HG03354 (cell line): ENCODE measurements around the gene SPRING1.

ENCODE experiments used
- ATAC-seq: cut with Tn5 transposase; IDR thresholded peaks from one replicate; pipeline ENCODE4 v1.9.1; 2021; ENCODE audit warnings: mild to moderate bottlenecking; ENCODE audit not compliant: unreplicated experiment, poor library complexity, severe bottlenecking

Gene SPRING1

DNA sequence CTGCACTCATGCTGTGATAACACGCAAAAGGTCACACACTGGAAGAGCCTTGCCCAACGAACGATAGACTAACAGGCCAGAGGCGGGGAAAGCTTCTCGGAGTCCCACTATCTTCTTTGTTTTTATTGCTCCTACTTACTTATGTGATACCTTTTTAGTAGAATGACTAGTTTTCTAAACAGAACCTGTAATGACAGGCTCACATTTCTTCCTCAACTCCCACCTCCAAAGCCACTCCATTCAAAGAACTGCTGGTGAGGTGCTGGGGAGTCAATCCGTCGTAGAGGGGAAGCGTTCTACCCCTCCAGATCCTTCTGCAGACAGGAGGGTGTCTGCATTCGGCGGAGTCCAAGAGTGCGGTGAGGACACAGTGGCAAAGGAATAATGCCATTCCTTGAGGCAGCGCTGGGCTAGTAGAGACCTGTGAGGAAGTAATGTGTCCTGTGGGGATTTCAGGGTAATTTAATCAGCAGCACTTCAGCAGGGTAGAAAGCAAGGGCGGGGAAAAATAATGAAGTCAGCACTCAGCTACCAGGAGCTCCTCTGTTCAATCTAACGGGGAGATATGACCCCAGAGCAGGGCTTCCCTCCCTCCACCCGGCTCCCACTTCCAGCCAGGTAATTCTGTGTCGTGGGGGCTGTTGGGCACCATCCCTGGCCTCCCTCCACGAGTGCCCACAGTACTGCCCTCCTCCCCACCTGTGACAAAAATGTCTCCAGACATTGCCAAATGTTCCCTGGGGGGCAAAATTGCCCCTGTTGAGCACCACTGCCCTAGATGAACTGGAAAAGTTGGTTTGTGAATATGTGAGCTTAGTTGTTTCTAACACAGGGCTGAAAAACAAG, 25.2 kb downstream of the SPRING1 start:
- no peak for ATAC-seq

DNA sequence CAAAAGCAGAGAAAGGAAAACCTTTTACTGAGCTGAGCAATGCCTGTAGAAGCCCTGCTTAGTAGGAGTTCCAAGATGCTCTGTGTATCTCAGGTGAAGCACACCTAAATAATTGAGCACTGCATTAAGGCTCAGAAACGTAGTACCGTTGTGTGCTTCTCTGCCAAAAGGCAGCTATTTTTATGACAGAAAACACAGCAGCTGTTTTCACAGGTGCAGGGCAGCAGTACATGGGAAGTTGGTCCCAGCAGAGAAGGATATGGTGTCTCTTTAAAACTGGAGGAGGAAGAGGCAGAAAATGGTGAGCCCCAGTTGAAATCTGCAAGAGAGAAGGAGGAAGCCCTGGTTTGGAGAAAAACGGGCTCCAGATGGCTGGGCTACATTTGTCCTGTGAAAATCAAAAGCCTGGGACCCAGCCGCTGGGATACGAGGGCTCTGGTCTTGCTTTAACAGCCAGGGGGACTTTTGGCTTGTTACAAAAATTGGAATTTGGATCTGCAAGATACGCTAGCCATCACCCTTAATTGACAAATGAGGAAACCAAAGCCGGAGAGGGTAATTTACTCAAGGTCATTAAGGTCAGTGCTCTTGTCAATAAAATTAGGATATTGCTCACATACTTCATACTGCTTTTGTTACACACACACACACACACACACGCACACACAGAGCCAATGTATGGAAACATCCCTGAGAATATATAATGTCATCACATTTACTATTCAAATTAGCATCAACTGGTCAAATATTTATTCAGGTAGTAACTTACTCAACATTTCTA, 27.3 kb downstream of the SPRING1 start:
- ATAC-seq, result no peak

DNA sequence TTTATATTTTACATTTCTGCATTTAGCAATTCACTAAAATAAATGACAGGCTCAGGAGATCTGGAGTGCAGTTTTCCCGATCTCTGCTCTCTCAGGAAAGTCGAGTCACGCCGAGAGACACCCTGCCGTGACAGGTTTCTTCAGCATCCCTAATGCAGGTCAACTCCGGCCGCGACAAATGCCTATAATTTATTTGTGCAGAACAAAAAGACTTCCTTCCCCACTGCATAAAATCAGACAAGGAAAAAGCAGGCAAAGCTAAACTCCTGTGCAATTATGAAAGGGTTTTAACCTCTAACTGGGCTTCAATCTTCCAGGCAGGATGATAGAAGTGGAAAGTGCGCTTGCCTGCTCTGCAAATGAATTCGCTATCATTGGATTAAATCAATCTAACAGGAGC, 28.1 kb downstream of the SPRING1 start:
- no peak for ATAC-seq

DNA sequence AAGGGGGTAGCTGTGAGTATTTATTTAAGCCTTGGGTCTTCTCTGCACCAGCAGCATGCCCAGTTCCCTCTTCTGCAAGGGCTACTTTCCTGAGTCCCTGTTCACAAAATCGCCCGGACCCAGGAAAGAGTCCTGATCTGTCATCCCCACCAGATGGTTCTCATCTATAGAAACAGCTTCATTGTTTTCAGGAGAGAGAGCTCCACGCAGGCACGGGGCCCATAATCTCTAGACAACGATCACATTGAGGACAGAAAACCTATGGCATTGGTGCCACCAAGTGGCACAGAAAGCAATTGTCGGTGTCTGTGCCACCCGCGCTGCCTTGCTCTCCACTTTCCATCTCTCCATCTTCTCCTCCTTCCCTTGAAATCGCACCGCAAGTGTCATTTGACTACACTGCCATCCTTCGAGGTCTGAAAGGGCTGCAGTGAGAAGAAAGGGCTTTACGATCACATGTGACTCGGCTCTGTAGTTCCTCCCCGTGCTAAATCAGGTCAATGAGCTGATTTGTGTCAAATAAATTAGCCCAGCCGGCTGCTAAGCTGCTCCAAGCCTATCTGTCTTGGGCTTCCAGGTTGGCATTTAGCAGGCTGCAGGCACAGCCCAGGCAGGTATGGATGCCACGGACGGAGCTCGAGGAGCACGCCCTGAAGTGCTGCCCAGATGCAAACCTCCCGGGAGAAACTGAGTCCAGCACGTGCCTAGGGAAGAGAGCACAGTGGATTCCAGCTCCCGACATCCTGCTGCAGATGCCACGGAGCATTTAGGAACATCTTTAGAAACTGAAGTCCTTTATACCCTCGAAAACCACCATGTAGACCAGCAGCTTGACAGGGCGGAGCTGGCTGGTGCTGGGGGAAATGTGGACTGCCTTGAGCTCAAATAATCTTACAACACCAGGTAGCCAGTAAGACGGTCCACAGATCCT, 28.8 kb downstream of the SPRING1 start:
- no peak for ATAC-seq

DNA sequence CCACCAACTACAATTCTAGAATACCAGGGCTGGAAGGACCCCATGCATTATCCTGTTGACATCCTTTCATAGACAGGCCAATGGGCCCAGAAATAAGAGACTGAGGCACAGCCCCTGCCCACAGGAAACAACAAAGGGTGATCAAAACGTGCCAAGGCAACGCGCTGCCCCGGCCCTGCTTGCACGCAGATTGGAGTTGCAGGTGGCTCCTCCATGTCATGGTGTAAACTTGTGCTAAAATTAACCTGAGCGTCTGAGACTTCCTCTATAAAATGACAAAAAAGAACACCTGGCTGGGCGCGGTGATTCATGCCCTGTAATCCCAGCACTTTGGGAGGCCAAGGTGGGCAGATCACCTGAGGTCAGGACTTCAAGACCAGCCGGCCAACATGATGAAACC, 30.1 kb downstream of the SPRING1 start:
- no peak for ATAC-seq

GRCh38 chr12:116703214-116703795, 34.6 kb downstream of the SPRING1 start:
- ATAC-seq, result no peak

DNA sequence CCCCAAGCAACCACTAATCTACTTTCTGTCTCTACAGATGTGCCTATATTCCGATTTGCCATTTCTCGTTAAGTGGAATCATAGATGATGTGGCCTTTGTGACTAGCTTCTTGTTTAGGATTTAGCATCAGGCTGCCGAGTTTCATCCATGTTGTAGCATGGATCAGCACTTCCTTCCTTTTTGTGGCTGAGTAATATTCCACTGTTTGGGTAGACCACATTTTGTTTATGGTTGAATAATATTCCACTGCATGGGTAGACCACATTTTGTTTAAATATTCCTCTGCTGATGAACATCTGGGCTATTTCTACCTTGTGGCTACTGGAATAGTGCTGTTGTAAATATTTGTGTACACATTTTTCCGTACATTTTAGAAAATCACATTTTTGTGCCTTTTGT, 36.4 kb downstream of the SPRING1 start:
- no peak for ATAC-seq

GRCh38 chr12:116700066-116700465, 37.8 kb downstream of the SPRING1 start:
- no peak for ATAC-seq

GRCh38 chr12:116698554-116699075, 39.3 kb downstream of the SPRING1 start:
- no peak for ATAC-seq

- no peak for ATAC-seq
Measured at GRCh38 chr12:116698116-116698515, 39.8 kb downstream of the SPRING1 start.

DNA sequence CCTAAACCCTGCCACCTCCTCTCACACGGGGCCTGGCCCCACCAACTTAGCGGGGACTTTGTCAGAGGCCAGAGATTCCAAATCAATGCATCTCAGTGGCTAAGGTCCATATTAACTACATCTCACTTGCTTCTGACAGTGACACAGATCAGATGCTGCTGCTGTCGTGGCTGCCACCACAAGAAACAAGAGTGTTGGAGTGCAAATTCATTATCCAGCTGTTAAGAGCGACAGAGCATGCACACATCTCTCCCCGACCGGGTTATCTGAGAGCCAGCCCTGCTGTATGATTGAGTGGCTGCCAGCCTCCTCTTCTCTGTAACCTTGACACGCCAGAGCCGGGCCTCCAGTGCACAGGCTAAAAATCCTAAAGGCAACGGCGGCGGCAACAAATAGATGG, 40.2 kb downstream of the SPRING1 start:
- ATAC-seq, result no peak

- no peak for ATAC-seq
Measured at GRCh38 chr12:116697305-116697704, 40.6 kb downstream of the SPRING1 start.

DNA sequence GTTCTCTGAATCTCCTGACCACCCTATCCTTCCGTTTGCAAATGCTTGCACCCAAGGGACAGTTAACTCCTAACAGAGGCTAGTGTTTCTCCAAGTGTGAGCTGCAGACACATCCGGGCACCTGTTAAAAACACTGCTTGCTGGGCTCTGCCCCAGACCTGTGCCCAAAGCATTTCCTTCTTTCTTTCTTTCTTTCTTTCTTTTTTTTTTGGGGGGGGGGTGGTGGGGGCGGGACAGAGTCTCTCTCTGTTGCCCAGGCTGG, 42.5 kb downstream of the SPRING1 start:
- no peak for ATAC-seq

DNA sequence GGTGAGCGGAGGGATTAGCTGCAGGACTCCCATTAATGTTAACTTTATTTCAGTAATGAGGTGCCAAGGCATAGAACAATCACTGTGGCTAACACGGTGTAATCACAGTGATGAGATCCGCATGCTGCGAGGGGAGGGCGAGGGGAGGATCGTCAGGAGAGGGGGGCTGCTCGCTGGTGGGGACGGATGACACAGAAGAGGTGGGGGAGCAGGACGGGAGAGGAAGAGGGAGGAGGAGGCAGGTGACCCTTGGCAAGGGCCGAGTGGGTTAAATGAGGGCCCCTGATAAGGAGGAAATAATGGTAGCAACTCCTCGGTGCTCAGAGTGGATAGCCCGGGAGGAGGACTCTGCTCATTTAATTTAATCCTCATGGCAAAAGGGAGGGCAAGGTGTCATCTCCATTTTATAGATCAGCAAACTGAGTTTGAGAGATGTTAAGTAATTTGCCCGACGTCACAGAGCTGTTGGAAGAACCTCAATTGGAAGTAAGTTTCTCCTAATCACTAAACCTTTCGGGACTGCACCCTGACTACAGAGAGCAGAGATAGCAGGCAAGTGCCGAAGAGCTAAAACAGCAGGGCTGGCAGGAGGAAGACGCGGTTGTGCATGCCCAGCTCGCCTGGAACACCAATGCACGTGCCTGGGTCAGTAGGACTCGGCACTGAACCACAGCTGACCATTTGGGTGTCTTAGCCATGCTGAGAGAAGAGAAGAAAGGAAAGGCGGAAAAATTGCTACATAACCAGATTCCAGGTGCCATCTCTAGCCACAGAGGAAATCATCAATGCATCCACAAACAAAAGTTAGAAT, 43.0 kb downstream of the SPRING1 start:
- no peak for ATAC-seq

- no peak for ATAC-seq
Measured at GRCh38 chr12:116693286-116694227, 44.3 kb downstream of the SPRING1 start.

GRCh38 chr12:116692605-116693004, 45.3 kb downstream of the SPRING1 start:
- ATAC-seq, result no peak

DNA sequence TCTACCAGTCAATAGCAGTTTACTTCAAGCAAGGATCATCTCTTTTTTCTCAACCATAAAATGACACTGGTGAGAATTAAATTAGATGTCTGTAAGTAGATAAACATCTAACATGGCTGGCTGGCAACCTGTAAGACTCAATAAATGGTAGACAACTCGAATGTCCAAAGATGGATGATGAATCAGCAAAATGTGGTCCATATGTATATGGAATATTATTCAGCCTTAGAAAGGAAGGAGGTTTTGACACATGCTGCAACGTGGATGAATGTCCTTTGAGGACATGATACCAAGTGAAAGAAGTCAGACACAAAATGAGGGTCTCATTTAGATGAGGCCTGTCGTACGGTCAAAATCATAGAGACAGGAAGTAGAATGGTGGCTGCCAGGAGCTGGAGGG, 46.2 kb downstream of the SPRING1 start:
- no peak for ATAC-seq

GRCh38 chr12:116691205-116691604, 46.7 kb downstream of the SPRING1 start:
- ATAC-seq, result no peak
